ENCODE results near the gene RASGEF1B. TPM values are rescaled to one million over a fixed set of nuclear protein-coding genes. Genes with fewer than 3 reads are reported as not detected.

RASGEF1B gene
- total and polyA plus RNA-seq, 9 of the 15 experiments (the other 6 are each of a cell fraction or from before 2014, with no cell fraction given), result 0.04 to 0.57 (median 0.22) TPM

DNA sequence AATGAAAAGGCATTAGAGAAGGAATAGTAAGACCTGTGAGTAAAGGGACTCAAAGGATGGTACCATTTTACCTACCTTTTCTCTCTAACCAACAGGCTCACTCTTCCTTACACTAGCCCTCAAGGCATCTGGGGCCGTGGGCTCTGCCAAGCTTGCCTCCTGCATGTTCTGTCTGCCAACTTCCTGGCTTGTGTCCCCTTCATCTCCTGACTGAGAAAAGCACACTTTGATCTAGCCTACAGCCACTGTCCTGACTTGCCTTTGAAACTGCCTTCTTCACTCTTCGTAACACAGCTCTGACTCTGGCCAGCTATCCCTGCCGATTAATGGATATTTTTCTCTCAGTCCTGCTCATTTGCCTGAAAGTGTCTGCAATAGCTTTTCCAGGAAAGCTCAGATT is 76.5 kb downstream of the RASGEF1B start:
- DNase-seq (ENCODE audit: extremely low read depth in 1 of 4, low spot score in 3 of 4) (no peak), ATAC-seq (no peak), FAIRE-seq (no peak)
- intact Hi-C loops (cut with micrococcal nuclease), result no loop called here
- no peak overlapping the region for H3K27ac ChIP-seq (ENCODE audit: extremely low read depth, low read depth, low read length)
- ChIA-PET CTCF (ENCODE audit: low intra/inter-chr PET ratio) (no interaction called here), POLR2A (no interaction called here)
- no peaks in the 10 kb centered on the region for H3K36me3 ChIP-seq (ENCODE audit: control insufficient read depth, insufficient read depth, low read length)
- H3K9me3 ChIP-seq (replicated peaks; ENCODE audit: control insufficient read depth, insufficient read depth, low read depth, low read length), result no peaks in the 10 kb centered on the region
- no peak overlapping the region for H3K4me2 ChIP-seq (ENCODE audit: insufficient read depth, low read length)
- H3K4me1 ChIP-seq (replicated peaks in 1 of 2; ENCODE audit: control insufficient read depth in 2 of 2, insufficient read depth in 2 of 2, low read length in 2 of 2), result no peaks in the 10 kb centered on the region
- H4K20me1 ChIP-seq (replicated peaks; ENCODE audit: control insufficient read depth, insufficient read depth, low read length), result no peaks in the 10 kb centered on the region; the same call in 1 of the 2 replicates
- no TSS peak for BruUV-seq (replicated peaks)
- no peak overlapping the region for H3K4me3 ChIP-seq
- TF ChIP-seq ZNF165 (CRISPR knock-in tag; IDR thresholded peaks at IDR 0.05; ENCODE audit: borderline replicate concordance), result no peak
- no peak for TF ChIP-seq CBX8 (IDR thresholded peaks at IDR 0.05; ENCODE audit: borderline replicate concordance, extremely low read depth, low read depth, low read length, poor library complexity, severe bottlenecking)
- TF ChIP-seq SRSF7 (optimal IDR thresholded peaks at IDR 0.05; ENCODE audit: low read depth, low read length), result no peak
- no peaks in the 10 kb centered on the region for H3K79me2 ChIP-seq (ENCODE audit: control insufficient read depth, insufficient read depth, low read length)
- H2AFZ ChIP-seq (ENCODE audit: low read depth, low read length), result no peak overlapping the region
- in situ Hi-C loops (cut with MboI), result loop anchor here (10.0 kb wide), 1 partner anchor 880 kb away; no protein-coding TSS in a partner anchor
- H3K27me3 ChIP-seq (ENCODE audit: control insufficient read depth in 2 of 2, insufficient read depth in 2 of 2, low read length in 2 of 2), result peaks cover 0 to 7% of the 10 kb centered on the region in 2 experiments; a peak in 2 of 5 replicates
- 2% methylated on average over 3 of the region's 3 CpGs for WGBS (ENCODE audit: insufficient coverage, low coverage, missing lambda C conversion rate)
- no peak overlapping the region for H3K9ac ChIP-seq (ENCODE audit: insufficient read depth in 1 of 2, low read depth in 2 of 2, low read length in 2 of 2)
- no peaks in the 10 kb centered on the region for H3K9me1 ChIP-seq (ENCODE audit: control insufficient read depth, insufficient read depth, low read length)

DNA sequence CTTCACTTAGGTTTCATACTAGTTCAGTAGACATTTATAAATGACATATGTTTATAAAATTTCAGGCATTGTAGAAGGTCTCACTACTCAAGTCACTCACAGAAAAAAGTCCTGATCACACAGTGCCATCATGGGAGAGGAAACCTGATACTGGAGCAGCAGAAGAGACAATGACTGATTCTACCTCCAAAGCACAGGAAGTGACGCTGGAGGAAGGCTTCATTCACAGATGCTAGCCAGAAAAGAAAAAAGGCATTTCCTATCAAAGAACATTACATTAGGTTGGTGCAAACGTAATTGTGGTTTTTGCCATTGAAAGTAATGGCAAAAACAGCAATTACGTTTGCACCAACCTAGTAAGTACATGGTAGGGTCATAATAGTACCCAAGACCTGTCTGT is 79.5 kb downstream of the RASGEF1B start:
- H2AFZ ChIP-seq (ENCODE audit: low read depth, low read length), result no peak overlapping the region
- H3K4me3 ChIP-seq, result no peak overlapping the region
- in situ Hi-C loops (cut with MboI) (loop anchor here (10.0 kb wide), 1 partner anchor 883 kb away; no protein-coding TSS in a partner anchor), intact Hi-C loops (cut with micrococcal nuclease) (no loop called here)
- no TSS peak for BruUV-seq (replicated peaks)
- H3K79me2 ChIP-seq (ENCODE audit: control insufficient read depth, insufficient read depth, low read length), result no peaks in the 10 kb centered on the region
- WGBS (ENCODE audit: insufficient coverage, low coverage, missing lambda C conversion rate), result 0% methylated on average over 3 of the region's 3 CpGs
- H3K27ac ChIP-seq (ENCODE audit: extremely low read depth, low read depth, low read length), result no peak overlapping the region
- no peaks in the 10 kb centered on the region for H3K9me3 ChIP-seq (replicated peaks; ENCODE audit: control insufficient read depth, insufficient read depth, low read depth, low read length)
- no peaks in the 10 kb centered on the region for H3K4me1 ChIP-seq (replicated peaks in 1 of 2; ENCODE audit: control insufficient read depth in 2 of 2, insufficient read depth in 2 of 2, low read length in 2 of 2)
- no peak for ATAC-seq
- H3K9ac ChIP-seq (ENCODE audit: insufficient read depth in 1 of 2, low read depth in 2 of 2, low read length in 2 of 2), result no peak overlapping the region
- no peak for TF ChIP-seq PCBP1 (IDR thresholded peaks at IDR 0.05; ENCODE audit: low read depth, low read length, poor library complexity, severe bottlenecking)
- no peak for TF ChIP-seq ZNF695 (CRISPR knock-in tag; IDR thresholded peaks at IDR 0.05)
- no peak for TF ChIP-seq ZNF134 (CRISPR knock-in tag; conservative IDR thresholded peaks at IDR 0.05)
- no peaks in the 10 kb centered on the region for H3K36me3 ChIP-seq (ENCODE audit: control insufficient read depth, insufficient read depth, low read length)
- H4K20me1 ChIP-seq (replicated peaks; ENCODE audit: control insufficient read depth, insufficient read depth, low read length), result no peaks in the 10 kb centered on the region; the same call in 1 of the 2 replicates
- no peak for DNase-seq (ENCODE audit: extremely low read depth in 1 of 4, low spot score in 3 of 4)
- ChIA-PET POLR2A (no interaction called here), CTCF (ENCODE audit: low intra/inter-chr PET ratio) (no interaction called here)
- no peaks in the 10 kb centered on the region for H3K9me1 ChIP-seq (ENCODE audit: control insufficient read depth, insufficient read depth, low read length)
- FAIRE-seq, result no peak
- no peak overlapping the region for H3K4me2 ChIP-seq (ENCODE audit: insufficient read depth, low read length)
- peaks cover 0 to 7% of the 10 kb centered on the region in 2 experiments; a peak in 2 of 5 replicates for H3K27me3 ChIP-seq (ENCODE audit: control insufficient read depth in 2 of 2, insufficient read depth in 2 of 2, low read length in 2 of 2)

Data from K562 (cell line).